ENCODE measurements around the gene USP10.
"Not testable (repeated sequence)": the region's sequence is repeated elsewhere in the genome, so short reads cannot be mapped to it uniquely, and the experiment has no call there.

Gene USP10

DNA sequence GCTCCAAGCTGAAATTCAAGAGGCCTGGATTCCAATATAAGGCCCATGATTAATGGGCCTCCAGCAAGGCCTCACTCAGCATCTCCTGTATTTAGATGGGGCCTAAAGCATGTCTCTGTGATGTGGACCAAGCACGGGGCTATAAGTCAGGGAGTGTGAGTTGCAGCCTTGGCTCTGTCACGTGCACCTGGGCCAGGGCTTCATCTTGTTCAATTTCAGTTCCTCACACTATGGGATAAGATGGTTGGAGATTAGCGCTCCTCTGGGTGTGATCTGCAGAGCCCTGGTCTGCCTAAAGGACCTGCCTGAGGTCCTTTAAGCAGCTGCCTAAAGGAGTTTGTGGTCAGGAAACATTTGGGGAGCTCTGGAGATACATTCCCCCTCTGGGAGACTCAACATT lies 26.2 kb upstream of the USP10 start:
- FAIRE-seq (no peak), DNase-seq (ENCODE audit: low spot score) (no peak)

DNA sequence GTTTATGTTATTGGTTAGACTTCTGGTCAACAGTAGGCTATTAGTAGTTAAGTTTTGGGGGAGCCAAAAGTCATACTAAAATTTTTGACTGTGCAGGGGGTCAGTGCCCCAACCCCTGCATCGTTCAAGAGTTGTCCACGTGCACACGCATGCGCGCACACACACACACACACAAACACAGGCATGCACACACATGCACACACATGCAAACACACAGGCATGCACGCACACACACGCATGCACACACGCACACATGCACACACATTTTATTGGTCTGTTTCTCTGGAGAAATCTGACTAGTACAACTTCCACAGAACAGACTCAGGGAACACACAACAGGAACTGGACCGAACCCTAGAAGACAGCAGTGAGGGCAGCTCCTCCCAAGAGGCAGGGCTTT lies 24.4 kb upstream of the USP10 start:
- FAIRE-seq (no peak), DNase-seq (ENCODE audit: low spot score) (no peak)

DNA sequence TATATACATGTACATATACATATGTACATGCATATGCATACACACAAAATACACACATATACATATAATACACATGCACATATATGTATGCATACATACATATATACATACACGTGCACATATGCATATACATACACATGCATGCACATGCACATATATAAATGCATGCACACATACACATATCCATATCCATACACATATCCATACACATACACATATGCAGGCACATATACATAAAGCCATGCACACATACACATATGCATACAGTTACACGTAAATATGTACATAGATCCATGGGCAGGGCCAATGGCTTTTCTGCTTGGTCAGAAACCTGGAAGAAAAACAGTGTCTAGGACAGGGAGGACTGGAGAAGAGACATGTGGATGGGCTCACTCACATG lies 23.9 kb upstream of the USP10 start:
- DNase-seq (ENCODE audit: low spot score): no peak

DNA sequence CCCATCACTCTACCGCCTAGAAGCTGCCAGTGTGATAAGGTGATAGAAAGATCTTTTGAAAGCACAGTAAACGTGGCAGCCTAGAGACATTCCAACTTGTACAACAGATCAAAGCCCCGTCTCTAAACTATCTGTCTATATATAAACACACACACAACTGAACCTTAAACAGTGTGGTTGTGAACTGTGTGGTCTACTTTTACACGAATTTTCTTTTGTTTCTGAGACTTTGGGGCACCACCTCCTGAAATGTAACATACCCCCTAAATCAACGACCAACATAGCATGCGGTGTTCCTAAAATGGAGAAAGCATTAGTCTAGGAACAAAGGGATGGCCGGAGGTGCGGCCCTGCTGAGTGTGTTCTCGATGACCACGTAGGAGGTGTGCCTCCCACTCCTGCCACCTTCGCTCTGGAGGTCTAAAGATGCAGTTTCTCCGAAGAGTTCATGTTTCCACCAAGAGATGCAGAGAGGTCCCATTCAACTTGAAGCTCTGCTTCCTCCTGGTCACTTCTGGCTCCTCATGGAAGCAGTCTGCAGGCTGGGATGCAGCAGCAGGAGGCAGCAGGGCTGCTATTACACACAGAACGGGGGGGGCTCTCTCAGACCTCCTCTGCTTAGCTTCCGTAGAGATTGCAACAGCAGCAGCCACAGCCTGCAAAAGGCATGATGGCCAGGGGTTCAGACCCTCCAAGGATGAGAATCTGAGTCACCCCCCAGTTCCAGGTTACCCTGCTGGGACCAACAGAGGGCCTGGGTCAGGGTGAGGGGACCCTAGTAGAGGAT lies 22.6 kb upstream of the USP10 start:
- DNase-seq (ENCODE audit: low spot score) (no peak), FAIRE-seq (no peak)

More for the DNA sequence above, 23.9 kb upstream of the USP10 start:
- FAIRE-seq: no peak

DNA sequence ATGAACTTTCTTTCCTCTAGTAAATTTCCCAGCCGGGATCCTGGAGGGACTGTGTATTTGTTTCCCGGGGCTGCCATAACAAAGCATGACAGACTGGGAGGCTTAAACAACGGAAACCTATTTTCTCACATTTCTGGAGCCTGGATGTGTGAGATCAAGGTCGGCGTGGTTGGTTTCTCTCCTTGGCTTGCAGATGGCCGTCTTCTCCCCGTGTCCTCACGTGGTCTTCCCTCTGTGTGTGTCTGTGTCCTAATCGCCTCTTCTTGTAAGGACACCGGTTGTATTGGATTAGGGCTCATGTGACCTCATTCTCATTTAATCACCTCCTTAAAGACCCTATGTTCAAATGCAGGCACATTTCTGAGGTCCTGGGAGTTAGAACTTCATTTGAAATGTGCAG lies 22.0 kb upstream of the USP10 start:
- DNase-seq (ENCODE audit: low spot score) (no peak), FAIRE-seq (no peak)

DNA sequence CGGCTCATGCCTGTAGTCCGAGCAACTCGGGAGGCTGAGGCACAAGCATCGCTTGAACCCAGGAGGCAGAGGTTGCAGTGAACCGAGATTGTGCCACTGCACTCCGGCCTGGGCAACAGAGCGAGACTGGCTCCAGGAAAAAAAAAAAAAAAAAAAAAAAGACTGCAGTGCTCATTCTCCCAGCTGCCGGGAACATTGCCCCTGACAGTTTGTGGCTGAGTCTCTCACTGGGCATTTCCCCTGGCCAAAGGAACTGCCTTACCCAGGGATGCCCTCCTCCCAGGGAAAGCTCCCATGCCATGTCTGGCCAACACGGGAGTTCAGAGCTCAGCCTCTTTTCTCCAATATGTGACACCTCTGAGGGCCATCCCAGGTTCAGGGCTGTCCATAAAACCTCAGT lies 21.3 kb upstream of the USP10 start:
- no peak for FAIRE-seq

DNA sequence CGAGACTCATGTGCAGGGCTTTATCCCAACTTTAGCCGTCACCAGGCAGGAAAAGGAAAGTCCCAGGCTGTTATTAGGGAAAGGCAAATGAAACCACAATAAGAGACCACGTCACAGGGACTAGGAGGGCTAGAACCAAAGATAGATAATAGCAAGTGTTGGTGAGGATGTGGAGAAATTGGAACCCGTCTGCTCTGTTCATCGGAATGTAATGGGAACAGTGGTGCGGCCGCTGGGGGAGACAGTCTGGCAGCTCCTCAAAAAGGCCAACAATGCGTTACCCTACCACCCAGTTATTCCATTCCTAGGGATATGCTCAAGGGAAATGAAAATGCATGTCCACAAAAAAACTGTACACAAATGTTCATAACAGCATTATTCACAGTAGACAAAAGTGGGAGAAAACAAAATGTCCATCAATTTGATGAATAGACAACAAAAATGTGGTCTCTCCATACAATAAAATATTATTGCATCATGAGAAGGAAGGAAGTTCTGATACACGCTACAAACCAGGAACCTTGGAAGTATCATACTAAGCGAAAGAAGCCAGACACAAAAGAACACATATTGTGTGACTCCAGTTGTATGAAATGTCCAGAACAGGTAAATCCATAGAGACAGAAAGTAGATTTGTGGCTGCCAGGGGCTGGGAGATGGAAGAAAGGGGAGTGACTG lies 19.5 kb upstream of the USP10 start:
- no peak for FAIRE-seq
- no peak for DNase-seq (ENCODE audit: low spot score)

More for the DNA sequence above, 21.3 kb upstream of the USP10 start:
- DNase-seq (ENCODE audit: low spot score): no peak

DNA sequence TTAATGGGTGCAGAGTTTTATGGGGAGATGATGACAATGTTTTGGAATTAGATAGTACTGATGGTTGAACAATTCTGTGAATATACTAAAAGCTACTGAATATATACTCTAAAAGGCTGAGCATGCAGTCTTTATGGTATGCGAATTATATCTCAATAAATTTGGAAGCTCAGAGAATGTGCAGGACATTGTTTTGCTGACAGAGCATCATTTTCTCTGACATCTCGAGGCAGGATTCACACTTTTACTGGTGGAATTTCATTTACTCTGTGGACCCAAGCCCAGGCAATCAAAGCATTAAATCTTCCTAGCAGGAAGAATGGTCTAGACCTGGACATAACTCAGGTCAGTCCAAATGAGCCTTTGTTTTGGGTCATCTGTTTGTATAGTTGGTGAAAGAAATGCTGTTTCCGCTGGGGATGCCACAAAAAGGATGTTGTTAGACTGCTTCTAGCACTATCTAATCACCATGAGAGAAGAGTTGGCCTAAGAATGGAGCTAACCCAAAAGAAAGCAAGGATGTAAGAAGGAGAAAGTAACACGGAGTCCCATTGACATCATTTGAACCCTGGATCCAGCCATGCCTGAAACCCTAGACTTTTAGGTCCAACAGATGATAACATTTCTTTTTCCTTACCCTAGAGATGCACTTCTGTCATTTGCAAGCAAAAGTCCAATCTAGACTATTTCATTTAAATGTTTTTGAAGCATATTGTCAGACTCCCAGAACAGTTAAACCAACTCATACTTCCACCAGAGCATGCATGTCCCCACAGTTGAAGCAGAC lies 18.8 kb upstream of the USP10 start:
- FAIRE-seq (no peak), DNase-seq (ENCODE audit: low spot score) (no peak)

DNA sequence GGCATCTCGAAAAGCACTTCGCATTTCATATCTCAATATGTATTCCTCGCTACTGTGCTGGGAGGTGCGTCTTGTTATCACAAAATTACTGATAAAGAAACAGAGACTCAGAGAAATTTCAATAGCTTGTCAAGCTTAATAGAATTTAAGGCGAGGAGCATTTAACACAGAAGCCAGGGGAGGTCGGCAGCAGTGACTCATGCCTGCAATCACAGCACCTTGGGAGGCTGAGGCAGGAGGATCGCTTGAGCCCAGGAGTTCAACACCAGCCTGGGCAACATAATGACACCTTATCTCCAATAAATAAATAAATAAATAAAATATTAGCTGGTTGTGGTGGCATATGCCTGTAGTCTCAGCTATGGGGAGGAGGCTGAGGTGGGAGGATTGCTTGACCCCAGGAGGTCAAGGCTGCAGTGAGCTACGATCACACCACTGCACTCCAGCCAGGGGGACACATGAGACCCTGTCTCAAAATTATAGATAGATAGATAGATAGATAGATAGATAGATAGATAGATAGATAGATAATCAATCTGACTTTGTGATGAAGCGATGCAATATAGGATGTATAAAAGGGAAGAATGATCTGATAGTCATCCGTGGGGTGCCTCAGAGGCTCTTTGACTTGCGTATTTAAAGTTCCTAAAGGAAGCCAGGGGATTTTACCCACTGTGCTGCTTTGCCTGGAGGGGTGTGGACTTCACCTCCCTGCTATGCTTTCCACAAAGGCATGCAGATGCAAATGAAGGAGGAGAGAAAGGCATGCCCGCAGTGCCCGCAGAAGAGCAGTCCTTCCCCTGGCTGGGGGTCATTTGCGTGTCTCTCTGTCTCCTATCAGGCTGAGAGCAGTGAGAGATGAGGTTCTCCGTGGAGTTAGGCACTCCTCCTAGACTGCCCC lies 15.9 kb upstream of the USP10 start:
- FAIRE-seq (no peak), DNase-seq (ENCODE audit: low spot score) (no peak)

DNA sequence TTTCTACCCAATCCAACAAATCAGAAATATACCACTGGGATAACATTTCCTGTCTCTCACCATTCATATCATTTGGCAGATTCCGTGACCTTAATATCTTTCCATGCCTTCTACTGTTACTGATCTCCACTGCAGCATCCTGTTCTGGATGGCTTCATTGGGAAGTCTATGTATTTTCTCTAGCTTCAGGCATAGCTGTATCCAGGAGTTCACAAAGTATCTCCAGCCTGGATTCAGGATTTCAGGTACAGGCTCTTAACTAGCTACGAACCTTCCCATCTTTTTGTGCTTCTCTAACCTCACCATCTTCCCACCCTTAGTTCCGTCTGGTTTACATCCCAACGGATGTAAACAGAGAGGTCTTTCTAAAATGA lies 15.2 kb upstream of the USP10 start:
- DNase-seq (ENCODE audit: low spot score) (no peak), FAIRE-seq (no peak)

DNA sequence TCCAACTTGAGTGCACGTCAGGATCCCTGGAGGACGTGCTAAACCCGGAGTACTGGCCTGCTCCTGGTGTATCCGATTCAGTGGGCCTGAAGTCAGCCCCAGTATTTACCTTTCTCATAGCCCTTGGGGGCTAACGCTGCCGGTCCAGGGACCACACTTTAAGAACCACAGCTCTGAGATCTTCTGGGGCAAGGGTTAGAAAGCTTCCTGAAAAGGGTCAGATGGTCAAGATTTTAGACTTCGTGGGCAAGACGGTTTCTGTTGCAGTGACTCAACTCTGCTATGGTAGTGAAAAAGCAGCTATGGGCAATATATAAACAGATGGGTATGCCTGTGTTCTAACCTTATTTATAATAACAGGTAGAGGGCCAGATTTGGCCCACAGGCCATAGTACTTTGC lies 14.6 kb upstream of the USP10 start:
- FAIRE-seq: no peak
- DNase-seq (ENCODE audit: low spot score): no peak

DNA sequence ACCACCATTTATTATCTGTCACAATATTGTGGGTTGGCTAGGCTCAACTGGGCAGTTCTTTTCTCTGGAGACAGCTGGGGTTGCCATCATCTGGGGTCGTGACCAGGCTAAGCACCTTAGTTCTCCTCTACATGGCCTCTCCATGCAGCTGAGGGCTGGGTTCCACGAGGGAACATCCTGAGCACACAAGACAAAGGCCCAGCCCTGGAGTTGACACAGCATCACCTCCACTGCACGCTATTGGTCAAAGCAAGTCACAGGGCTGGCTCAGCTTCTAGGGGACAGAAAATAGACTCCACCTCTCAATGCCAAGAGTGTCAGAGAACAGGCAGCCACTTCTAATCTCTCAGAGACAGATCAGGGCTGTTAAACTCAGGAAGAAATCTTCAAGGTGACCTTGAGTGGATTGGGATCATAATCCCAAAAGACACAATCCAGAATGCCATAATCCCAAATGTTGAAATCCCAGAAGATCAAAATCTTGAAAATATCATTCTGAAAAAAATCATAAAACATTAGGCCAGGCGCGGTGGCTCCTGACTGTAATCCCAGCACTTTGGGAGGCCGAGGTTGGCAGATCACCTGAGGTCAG lies 13.0 kb upstream of the USP10 start:
- DNase-seq (ENCODE audit: low spot score): no peak
- no peak for FAIRE-seq

DNA sequence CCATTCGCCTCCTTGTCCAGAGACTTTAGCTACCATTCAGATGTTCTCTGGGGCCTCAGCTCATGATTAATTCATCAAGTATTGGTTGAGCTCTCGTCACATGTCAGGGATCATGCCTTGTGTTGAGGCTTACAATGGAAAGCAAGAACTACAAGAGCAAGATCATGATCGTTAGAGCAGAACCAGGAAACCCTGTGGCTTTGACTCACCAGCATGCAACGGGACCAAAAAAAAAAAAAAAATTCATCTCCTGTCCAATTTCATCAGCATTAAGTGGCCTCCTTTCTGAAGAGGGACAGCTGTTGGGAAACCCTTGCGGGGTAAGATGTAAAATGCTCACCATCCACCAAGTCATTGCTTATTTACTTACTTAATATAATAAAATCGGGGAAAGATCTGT lies 12.1 kb upstream of the USP10 start:
- DNase-seq (ENCODE audit: low spot score) (peak; percentile 47), FAIRE-seq (no peak)

DNA sequence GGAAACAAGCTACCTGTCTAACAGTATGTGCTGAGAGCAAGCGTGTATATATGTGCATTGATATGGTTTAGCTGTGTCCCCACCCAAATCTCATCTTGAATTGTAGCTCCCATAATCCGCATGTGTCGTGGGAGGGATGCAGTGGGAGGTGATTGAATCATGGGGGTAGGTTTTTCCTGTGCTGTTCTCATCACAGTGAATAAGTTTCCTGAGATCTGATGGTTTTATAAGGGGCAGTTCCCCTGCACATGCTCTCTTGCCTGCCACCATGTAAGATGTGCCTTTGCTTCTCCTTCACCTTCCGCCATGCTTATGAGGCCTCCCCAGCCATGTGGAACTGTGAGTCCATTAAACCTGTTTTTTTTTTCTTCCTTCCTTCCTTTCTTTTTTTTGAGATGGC lies 11.6 kb upstream of the USP10 start:
- not testable (repeated sequence) for FAIRE-seq; DNase-seq (ENCODE audit: low spot score)

DNA sequence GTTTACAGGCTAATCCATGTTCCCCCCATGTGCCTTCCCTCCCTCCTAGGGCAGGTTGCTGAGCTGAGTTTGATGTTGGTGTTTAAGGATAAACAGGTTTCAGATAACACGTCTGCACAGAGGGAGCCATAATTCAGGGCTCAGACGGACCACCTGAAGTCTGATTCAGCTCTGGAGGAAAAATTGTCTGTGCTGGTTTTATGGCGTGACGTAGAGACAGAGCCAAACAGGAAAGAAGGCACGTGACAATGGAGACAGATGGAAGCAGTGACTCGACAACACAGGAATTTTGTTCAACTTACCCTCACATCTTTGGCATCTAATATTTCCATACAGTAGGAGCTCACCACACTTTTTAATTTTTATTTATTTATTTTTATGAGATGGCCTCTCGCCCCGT lies 10.7 kb upstream of the USP10 start:
- FAIRE-seq (no peak), DNase-seq (ENCODE audit: low spot score) (peak; percentile 70)

DNA sequence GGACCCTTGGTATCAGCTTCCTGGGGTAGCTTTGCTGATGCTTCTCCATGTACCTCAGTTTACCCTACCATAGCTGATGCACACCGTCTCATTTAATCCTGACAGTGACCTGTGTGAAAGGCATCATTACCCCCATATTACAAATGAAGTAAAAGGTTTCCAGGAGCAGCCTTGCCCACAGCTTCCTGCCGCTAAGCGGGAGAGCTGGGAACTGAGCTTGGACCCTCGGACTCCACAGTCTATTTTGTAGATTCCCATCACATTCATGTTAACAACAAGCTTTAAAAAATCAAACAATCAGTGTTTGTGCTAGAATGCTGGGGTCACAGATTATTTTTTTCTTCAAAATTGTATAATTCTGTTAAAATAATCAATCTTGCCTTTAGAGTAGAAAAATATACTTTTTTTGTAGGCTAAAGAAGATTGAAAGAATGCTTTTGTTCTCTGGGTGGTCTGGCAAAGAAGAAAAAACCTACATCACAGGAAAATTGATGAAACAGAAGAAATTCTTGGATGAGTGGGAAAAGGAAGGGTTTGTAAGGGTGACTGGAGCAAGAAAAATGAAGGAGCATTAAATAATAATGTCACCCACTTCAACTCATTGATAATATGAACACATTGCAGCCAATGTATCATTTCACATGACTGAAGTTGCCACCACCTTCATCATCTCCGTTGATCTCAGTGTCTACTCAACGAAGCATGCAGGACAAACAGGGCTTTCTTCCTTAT lies 9.5 kb upstream of the USP10 start:
- FAIRE-seq: no peak
- DNase-seq (ENCODE audit: low spot score): no peak

DNA sequence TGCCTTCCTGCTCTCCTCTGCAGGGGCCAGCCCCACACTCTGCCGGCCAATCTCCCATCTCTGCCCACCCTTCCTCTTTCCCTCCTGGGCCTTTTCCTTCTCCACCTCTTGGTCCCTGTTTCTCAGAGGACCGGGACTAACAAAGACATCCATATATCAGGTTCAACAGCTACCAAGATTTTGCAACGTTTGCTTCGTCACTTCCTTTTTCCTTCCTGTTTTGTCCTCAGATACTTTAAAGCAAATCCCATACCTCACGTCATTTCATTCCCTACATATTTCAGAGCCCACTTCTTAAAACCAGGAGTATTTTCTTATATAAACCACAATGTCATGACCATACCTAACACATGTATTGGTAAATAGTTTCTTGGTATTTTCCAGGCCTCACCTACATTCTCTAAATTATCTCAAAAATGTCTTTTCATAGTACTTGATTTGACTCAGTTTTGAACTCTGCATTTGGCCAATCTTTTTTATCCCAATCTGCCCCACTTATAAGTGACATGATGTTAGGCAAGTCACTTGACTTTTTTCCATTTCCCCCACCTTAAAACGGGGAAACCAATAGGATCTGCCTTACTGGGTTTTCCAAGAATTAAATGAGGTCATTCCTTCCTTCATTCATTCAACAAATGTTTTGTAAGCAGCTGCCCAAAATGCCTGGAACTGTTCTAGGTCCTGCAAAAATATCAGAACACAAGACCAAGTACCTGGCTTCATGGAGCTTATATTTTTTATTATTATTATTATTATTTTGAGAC lies 7.2 kb upstream of the USP10 start:
- DNase-seq (ENCODE audit: low spot score) (no peak), FAIRE-seq (no peak)

DNA sequence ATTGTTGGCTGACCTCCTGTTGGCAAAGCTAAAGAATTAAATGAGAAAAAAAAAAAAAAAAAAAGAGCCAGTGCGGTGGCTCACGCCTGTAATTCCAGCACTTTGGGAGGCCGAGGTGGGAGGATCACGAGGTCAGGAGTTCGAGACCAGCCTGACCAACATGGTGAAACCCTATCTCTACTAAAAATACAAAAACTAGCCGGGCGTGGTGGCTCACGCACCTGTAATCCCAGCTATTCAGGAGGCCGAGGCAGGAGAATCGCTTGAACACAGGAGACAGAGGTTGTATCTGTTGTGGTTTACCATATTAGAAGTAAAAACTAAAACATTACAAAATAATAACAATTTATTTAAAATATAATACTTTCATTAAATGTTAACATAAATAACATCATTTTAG lies 5.9 kb upstream of the USP10 start:
- not testable (repeated sequence) for FAIRE-seq; DNase-seq (ENCODE audit: low spot score)

DNA sequence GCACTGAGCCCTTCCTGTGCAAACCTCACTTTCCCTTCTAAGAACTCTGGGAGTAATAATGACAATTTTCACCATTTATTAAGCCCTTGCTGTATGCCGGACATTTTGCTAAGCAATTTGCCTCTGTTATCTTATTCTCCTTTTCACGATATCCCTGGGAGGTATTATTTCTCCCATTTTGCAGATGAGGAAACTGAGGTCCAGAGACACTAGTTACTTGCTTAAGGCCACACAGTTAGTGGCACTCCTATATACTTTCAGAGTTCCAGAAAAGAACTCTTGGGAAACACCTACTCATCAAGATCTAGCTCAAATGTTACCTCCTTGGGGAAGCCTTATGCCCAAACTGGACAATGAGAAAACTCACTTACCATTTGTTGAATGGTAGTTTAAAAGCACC lies 4.8 kb upstream of the USP10 start:
- FAIRE-seq (no peak), DNase-seq (ENCODE audit: low spot score) (no peak)
